ENCODE measurements around the gene GABRB3. TPM values are rescaled to one million over a fixed set of nuclear protein-coding genes. Genes with fewer than 3 reads are reported as not detected.

The GABRB3 gene
- total RNA-seq, 4 donors from 2014 or later, result under 0.01 to 1.9 (median 0.77) TPM

GRCh38 chr15:26698555-26698954 is 74.3 kb downstream of the GABRB3 start:
- TF ChIP-seq CTCF (IDR thresholded peaks at IDR 0.05; ENCODE audit: low read depth), result no peak

- no peak for TF ChIP-seq CTCF (IDR thresholded peaks at IDR 0.05; ENCODE audit: low read depth)
Measured at GRCh38 chr15:26697913-26698312, 75.0 kb downstream of the GABRB3 start.

GRCh38 chr15:26691249-26691648 is 81.6 kb downstream of the GABRB3 start:
- TF ChIP-seq CTCF (IDR thresholded peaks at IDR 0.05; ENCODE audit: low read depth), result no peak

GRCh38 chr15:26690778-26691177 is 82.1 kb downstream of the GABRB3 start:
- TF ChIP-seq CTCF (IDR thresholded peaks at IDR 0.05; ENCODE audit: low read depth), result no peak

- TF ChIP-seq CTCF (IDR thresholded peaks at IDR 0.05; ENCODE audit: low read depth), result no peak
Measured at GRCh38 chr15:26689462-26689861, 83.4 kb downstream of the GABRB3 start.

GRCh38 chr15:26686547-26687187 is 86.2 kb downstream of the GABRB3 start:
- TF ChIP-seq CTCF (IDR thresholded peaks at IDR 0.05; ENCODE audit: low read depth), result no peak

- TF ChIP-seq CTCF (IDR thresholded peaks at IDR 0.05; ENCODE audit: low read depth), result no peak
Measured at GRCh38 chr15:26682598-26683164, 90.2 kb downstream of the GABRB3 start.
